Activated gamma-delta T cell treated with anti-CD3 and anti-CD28 coated beads, Interleukin-2, amount 50 U/mL, for 16 hours (primary cell): ENCODE data around the gene SLC39A8.
"Not testable (repeated sequence)": the region's sequence is repeated elsewhere in the genome, so short reads cannot be mapped to it uniquely, and the experiment has no call there.

Experiments
- DNase-seq: peaks from one replicate; pipeline ENCODE4 v3.0.0-alpha.2; 2020; ENCODE audit warnings: low read depth

The SLC39A8 gene

DNA sequence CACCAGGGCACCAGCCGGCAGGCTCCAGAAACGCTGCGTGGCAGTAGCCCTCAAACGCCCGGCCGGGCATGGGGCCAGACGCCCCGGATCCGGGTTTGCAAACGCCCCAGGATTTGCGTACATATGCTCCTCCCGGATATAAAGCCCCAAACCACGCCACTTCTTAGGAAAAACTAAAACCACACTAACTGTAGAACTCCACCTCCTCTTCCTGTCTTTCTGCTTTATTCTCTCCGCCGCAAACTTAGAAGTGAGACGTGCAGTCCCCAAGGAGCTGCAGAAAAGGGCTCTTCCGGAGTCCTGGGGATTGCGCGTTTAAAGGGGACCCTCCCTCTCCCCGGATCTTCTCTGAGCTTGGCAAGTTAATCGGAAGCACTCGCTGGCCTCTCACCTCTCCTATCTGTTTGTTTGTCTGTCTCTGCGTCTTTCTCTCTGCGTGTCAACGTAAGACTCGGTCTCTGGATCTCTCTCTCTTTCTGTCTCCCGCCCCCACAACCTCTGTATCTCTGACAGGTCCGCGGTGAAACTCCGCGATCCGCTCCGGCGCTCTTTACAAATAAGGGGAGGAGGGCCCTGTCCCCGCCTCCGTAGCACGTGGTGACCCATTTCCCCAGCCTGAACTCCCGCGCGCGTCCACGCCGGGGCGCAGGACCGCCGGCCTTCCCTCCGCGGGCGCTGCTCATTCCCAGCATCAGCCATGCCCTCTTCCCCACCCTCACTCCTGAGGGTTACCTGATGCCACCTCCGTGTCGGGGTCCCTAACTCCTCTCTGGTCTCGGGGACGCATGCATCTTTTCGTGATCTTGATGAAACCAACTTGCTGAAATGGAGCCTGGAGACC lies at the start of gene SLC39A8:
TSS of gene SLC39A8 (minus strand) at position 529 of the 841 bp plus-strand sequence. CDS start 820 bp downstream, outside the sequence.
- DNase-seq = peak; percentile 83

DNA sequence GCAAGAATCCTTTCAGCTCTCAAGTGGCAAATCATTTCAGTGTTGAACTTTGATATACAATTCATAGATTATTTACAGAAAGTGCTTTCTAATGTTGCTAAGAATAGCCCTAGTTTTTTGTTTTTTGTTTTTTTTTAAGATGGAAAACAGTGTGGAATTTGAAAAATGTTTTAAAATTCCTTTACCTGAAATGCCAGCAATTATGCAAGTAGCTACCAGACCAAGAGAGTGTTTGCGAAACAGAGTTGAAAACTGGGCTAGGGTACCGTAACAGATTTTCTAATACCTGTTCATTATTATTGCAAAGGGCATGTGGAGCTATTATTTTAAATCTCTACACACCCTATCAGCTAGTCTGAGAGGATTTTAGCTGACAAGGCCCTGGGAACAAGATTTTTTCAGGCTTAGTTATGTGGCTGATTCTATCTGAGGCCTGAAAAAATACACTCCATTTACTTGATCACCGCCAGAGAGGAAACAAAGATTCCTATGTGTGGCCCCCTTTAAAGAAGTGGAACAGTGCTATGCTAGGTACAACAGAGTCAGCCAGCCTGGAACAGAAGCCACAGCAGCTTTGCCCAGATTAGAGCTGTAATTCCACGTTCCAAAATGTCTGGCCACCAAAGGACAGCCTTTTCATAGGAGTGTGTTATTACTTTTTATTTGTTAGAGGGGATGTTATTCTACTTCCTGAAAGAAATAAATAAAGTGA lies 46.9 kb upstream of the SLC39A8 start:
- DNase-seq = no peak

DNA sequence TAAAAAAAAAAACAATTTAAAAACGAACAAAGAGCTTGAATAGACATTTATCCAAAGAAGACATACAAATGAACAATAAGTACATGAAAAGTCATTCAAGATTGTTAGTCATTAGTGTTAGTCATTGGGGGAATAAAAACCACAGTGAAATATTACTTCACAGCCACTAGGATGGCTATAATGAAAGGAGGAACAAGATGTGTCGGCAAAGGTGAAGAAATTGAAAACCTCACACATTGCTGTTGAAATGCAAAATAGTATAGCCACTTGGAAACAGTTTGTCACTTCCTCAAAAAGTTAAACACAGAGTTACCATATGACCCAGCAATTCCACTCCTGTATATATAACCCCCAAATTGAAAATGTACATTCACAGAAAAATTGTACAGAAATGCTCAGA lies 45.2 kb upstream of the SLC39A8 start:
- no peak for DNase-seq

DNA sequence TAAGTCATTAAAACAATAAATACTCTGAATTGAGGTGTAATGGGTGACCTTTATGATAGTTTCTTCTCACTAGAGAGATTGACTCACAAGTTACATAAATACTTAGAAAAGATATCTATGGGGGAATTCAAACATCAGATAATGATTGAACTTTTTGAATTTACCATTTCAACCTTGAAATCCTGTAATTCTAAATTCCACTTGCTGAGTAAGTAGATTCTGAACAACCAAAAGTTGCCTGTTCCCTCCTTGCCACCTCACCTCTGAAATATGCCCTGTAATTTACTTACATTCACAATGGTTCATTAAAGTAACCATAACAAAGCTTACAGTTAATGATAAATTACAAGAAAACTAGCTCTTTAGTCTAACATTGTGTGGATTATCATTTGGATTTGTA lies 43.3 kb upstream of the SLC39A8 start:
- no peak for DNase-seq

DNA sequence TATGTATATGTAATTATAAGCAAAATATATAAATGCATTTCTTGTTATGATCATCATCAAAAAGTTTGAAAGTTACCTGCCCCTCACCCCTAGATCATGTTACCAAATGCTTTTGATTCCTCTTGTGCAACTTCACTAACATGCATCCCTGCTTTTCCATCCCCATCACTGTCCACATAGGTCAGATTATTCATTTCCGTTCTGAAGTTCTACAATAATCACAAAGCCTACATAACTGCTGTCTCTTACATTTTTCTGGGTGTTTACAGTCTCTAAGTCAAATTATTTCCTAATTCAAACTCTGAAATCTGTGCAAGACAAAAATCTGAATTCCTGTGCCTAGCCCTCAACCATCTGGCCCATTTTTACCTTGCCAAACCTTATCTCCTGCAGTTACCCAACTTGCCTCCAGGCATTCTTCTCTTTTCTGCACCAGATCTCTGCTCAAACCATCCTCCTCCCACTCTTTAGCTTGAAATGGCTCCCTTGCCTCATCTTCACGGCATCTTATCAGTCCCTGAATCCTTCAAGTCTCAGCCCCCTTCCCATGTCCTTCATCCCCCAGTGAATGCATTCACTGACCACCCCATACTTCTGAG lies 42.4 kb upstream of the SLC39A8 start:
- no peak for DNase-seq

DNA sequence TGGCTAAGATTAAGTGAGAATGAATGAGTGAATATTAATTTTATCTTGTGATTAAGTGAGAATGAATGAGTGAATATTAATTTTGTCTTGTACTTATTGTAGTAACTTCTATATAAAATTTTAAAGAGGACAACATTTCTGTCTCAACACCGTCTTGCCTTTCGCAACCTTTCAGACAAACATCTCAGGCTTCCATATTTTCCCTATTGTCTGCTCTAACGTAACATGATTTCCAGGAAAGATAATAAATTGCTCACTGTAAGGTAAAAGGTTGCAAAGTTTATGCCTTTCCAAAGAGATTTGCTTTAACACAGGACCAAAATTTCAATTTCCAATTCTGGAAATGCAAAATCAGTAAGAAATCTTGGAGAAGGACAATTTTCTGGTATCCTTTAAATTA lies 41.7 kb upstream of the SLC39A8 start:
- no peak for DNase-seq

DNA sequence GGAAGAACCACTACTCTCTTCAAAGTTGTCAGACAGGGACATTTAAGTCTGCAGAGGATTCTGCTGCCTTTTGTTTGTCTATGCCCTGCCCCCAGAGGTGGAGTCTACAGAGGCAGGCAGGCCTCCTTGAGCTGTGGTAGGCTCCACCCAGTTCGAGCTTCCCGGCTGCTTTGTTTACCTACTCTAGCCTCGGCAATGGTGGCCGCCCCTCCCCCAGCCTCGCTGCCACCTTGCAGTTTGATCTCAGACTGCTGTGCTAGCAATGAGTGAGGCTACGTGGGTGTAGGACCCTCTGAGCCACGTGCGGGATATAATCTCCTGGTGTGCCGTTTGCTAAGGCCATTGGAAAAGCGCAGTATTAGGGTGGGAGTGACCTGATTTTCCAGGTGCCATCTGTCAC lies 35.0 kb upstream of the SLC39A8 start:
- not testable (repeated sequence) for DNase-seq

DNA sequence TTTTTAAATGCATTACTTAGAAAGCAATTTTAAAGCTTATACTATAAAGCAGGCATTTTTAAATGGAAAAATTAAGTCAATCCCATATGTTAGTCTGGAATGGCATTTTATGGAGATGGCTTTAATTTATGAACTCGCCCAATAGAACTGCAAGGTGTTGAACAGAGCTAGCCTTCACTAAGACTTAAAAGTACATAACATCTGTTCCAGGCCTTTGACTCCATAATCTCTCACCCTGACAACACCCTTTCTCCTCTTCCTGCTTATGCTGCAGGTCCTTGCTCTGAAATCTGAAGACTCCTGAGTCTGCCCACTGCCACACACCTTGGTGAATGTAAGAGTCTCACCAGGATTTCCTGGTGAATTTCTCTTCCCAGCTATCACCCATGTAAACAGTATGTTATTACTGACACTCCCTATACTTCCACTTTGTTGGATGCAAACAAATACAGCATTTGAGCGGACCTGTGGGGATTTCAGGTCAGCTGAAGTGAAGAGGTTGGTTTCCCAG lies 17.7 kb upstream of the SLC39A8 start:
- no peak for DNase-seq

DNA sequence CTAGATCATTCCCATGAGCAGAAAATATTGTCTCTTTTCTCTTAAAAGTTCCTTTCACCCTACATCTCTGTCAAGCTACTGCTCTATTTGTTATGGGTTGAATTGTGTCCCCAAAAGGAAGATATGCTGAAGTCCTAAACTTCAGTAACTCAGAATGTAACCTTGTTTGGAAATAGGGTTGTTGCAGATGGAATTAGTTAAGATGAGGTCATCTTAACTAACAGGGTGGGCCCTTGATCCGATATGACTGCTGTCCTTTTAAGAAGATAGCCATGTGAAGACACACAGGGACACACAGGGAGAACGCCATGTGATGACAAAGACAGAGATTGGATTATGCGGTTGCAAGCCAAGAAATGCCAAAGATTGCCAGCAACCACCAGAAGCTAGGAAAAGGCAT lies 12.8 kb upstream of the SLC39A8 start:
- no peak for DNase-seq

DNA sequence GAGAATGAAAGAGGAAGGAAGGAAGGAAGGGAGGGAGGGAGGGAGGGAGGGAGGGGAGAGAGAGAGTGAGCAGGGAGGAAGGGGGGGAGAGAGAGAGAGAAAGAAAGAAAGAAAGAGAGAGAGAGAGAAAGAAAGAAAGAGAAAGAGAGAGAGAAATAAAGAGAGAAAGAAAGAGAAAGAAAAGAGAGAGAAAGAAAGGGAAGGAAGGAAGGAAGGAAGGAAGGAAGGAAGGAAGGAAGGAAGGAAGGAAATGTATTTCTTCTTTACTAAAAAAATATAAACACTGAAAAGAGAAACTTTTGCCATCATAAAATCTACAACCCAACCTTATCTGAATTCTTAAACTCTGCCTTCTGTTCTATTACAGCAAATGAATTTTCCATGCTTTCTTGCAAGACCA lies 12.4 kb upstream of the SLC39A8 start:
- not testable (repeated sequence) for DNase-seq

DNA sequence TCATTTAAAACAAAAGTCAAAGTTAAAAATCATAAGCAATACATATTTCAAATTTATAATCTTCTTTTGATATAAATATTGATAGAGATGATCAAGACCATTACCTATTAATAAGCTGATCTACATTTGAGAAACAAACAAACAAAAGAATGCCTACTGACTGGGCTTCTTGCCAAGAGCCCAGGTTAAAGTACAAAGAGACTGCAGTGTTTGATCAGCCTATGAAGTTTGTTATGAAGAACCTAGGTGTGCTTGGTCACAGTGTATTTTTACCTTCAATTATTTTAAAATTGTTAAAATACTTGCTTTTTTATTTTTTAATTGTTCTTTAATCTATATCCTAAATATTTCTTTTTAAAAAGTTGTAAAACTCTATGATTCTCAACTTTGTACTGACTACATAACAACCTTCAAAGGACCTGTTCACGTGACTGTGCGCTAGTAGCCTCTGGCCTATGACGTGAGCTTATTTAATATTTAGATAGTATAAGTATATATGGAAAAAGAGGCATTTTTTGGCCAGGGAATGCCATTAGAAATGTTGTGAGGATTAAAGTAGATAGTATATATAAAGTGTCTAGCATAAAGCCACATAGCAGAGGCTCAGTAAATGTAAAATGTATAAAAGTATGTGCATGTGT lies 11.4 kb upstream of the SLC39A8 start:
- no peak for DNase-seq

DNA sequence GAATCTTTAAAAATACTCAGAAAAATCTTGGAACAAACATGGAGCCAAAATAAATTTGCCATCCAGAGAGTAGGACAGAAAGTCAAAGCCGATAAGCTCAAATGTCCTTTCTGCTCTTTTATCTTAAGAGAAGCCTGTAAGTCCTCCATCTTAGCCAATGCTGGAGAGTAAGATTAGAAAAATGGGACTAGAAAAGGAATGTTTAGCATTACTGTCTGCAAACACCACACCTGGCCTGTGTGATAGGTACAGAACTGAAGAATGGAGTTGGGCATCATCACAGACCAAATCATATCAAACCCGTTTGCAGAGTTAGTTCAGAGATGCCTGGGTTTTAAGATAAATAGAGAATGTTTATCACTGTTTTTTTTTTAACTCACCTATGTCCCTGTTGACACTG lies 10.5 kb upstream of the SLC39A8 start:
- no peak for DNase-seq

DNA sequence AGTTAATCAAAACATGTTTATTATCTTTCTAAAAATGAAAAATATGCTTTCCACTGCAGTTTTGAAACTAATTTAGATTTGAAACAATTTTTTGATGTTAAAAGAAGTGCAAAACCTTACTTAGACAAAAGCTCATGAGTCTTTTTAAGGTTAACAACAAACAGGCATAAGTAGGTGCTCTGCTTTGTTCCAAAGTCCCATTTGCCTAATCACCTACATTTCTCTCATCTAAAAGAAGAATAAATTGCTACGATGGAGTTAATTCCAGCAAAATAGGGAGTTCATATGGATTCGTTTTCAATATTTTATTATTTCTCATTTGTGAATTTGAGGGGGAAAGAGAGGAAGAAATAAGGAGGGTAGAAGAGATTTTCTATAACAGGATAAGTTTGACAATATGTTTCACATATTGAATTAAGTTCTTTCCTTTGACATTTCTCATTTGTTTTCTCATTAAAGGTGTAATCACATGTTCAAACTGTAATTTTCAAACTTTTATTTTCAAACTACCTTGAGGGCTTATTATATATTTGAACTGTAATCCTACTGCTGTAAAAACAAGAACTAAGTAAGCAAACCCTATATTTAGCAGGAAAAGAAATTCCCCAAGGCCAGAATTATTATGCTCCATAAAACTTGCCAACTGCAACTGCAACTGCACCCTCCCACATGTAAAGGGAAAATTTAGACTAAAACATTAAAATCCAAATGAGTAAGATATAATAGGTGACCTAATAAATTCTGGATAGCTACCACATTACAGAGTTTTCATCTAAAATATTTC lies 9.6 kb upstream of the SLC39A8 start:
- no peak for DNase-seq

DNA sequence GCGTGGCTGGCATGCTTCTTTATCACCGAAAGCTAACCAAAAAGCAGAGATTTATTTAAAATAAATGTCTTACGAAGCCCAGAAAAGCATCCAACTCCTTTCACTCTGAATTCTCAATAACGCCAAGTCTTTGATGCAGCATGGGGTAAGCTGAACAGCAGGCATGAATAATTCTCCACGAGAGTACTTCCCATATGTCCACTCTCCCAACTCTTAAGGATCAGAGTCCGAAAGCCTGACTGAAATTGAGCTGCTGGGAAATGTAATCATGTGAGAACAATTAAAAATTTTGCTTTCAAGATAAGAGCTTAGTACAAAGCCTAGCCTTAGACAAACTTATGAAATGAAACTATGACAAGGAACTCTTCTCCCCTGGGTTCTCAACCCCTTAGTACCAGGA lies 7.5 kb upstream of the SLC39A8 start:
- no peak for DNase-seq

DNA sequence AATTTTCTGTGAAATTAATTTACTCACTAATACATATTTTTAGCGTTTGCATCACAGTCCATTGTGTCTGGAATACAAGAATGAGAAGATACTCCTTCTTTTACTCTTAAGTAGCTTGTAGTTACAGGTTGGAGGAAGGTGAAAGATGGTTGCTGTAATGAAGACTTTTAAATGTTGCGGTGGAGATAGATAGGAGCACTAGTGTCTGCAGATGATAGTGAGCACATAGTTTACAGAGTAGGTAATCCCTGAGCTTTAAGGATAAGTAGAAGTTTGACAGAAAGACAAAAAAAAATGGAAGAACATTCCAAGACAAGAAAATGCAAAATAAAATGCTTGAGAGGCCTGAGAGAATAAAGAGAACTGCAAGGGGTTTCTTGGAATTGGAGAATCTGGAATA lies 5.4 kb upstream of the SLC39A8 start:
- no peak for DNase-seq

DNA sequence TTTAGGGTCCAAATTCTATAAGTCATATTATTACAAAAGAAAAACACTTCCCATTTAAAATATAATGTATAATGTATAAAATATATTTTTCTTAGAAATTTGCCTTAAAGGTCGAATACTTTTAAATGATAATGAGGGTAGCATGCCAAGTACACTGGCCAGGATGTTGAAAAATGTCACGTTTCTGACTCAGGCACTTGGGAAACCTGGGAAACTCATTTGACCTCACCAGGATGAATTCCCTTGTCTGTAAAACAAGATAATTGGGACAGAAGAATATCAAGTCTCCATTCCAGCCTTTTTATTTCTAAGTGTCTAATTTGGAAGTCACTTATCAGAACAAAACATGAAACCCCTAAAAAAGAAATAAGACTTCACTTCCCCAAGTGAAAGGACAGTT lies 3.4 kb upstream of the SLC39A8 start:
- no peak for DNase-seq

DNA sequence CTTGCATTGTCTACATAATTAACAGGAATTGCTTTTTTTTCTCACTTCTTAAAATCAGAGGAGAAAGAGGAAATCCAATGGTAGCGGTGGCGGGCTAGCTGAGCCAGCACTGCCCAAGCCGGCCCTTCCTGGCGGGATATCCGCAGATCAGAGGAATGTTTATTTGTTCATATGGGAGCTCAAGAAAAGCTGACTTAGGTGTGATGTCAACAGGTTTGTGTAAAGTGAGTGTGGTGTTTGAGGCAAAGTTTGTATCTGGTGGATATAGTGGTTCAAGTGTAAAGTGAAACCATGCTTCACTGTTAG lies 466 bp upstream of the SLC39A8 start:
- DNase-seq = no peak

DNA sequence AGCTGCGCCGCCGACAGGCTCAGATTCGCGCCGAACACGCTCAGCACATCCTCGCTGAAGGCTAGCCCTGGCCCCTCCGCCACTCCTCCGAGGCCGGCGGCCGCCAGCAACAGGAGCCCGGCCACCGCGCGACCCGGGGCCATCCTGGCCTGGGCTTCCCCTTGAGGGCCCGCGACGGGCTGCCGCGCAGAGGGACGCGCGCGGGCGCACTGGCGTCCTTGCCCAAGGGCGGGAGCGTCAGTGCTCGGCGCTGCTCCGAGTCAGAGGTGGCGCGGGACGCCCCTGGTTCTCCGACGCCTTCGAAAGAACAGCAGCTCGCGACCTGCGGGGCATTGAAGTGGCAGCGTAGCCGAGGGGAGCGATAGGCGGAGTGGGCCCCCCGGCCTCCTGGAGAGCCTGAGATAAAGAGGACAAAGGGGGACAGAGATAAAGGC lies 745 bp downstream of the SLC39A8 start:
- DNase-seq = peak; percentile 50

DNA sequence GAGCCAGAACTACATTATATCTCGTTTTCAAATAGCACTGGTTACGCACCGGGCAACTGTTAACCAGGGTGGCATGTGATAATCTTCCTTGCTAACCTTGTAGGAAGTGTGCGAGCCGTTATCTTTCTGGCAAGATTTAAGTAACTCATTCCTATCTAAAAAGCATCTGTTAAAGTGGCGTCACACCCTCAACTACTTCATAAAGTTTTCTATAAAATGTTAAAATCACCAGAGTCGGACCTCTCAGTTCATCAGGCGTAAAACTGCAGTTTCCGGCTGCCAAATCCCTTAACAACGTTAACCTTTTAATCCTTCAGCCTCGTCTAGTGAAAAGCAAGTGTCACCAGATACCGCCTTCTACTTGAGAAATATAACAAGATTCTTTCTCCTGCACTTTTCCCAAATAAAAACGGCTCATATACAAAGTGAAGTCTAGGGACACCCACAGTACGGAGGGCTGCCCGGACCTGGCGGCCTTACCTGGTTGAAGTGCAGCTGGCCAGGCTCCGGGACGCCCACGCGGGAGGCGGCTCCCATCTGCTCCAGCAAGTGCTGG lies 1.2 kb downstream of the SLC39A8 start:
- DNase-seq = no peak

DNA sequence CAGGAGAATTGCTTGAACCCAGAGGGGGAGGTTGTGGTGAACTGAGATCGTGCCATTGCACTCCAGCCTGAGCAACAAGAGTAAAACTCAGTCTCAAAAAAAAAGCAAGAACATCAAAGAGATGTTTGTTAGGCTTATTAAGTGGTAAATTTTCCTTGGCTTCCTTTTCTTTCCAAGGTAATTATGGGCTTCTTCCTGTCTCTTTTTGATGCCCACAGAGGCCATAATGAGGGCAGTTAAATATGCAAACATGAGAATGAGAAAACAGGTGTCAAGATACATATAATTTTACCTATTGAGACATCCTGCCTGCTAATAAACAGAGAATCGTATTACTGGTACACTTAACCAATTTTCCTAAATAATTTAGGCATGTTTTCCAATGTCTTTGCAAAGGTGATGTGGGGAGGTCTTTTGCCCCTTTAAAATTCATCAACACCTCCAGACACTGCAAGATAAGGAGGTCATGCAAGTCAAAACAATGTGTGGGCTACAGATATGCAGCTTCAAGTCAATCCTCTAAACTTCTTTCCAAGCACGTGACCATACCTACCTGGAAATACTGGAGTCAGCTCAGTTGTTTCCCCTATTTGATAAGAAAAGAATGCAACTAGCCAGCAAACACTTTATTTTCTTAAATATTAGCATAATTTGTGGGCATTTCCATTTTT lies 2.7 kb downstream of the SLC39A8 start:
- DNase-seq = no peak

DNA sequence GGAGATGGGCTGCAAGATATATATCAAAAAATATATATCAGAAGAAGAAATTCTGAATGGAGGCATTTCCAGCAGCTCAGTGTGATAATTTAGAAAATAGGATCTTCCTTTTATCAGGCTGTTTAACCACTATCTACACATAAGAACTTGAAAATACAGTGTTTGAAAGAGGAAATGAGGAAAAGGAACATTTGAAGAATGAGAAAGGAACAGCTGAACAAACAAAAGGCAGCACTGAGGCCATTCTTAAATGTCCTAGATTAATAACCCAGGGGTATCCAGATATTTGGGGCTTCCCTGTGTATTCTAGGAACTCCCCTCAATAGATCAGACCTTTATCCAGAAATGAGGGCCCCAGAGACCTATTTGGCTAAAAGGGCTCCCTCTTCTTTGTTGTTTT lies 4.1 kb downstream of the SLC39A8 start:
- DNase-seq = no peak
